ENCODE data around the gene SGCE.

SGCE gene

DNA sequence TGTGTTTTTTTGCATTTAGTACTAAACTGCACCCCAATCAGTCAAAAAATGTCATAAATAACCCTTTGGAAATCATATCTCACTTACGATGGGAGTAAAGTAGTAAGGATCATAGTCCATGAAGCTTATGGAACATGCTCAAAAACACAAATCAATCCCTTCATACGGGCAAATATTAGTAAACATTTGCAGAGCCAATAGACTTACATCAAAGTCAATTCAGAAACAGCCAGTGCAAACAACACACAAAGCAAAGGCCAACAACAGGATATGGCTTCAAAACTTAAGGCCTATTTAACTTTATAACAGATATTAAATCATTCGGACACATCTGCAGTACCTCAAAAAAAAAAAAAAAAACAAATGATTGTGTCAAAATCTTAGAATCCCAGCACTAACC lies 32.1 kb downstream of the SGCE start:
- DNase-seq (ENCODE audit: insufficient read length, low spot score) (no peak), FAIRE-seq (no peak)
- no peak for TF ChIP-seq POLR2A (IDR thresholded peaks at IDR 0.05; ENCODE audit: low read depth, low read length)

DNA sequence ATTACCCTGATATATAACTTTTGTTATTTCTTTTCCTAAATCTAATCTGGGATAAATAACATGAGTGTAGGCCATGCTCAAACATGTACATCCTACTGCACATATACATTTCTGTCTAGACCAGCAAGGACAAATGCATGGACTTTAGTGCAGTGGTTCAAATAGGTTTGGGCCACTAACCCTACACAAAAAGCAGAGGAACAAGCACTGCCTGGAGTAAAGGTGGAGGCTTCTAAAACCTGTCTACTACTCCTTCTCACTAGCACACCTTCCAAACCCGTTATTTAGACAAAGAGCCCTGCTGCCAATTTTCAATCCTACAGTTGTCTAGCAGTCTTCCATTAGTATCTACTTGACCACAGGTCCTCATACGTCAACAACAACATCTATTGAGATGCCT lies 34.8 kb downstream of the SGCE start:
- no peak for FAIRE-seq
- DNase-seq (ENCODE audit: insufficient read length, low spot score) = no peak
- TF ChIP-seq POLR2A (IDR thresholded peaks at IDR 0.05; ENCODE audit: low read depth, low read length) = no peak

DNA sequence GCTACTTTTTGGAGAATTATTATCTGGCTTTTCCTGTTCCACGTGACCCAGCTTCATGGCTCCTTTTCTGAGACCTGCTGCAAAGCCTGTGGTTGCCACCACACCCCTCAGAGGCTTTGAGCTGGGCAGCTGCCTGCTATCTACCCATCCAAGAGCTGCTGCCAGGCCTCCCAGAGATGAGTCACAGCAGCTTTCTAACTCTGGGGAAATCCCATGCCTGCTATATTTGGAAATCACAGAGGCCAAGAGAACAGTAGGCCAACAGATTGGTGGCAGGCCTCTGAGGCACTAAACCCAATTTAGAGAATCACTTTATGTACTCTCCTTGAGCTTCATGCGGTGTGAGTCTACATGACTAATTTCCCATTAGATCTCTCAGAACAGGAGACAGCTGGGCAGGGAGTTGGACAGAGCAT lies 35.2 kb downstream of the SGCE start:
- TF ChIP-seq POLR2A (IDR thresholded peaks at IDR 0.05; ENCODE audit: low read depth, low read length) = no peak
- FAIRE-seq (peak; percentile 100), DNase-seq (ENCODE audit: insufficient read length, low spot score) (peak; percentile 70)

DNA sequence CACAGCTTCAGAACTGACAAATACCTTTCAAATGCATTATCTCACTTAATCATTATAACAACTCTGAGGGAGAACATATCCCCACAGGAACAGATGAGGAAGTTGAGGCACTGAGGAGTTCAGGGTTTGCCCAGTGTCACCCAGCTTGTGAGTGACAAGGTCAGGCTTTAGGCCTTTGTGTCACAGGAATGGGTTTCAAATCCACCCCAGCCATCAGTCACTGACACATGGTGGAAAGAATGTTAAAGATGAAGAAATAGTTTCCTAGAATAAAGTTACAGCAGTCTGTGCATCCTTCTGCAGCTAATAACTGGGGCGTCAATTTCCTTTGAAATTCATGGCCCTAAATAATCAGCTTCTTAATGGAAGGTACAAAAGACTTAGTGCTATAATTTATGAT lies 37.8 kb downstream of the SGCE start:
- DNase-seq (ENCODE audit: insufficient read length, low spot score) (no peak), FAIRE-seq (no peak)
- no peak for TF ChIP-seq POLR2A (IDR thresholded peaks at IDR 0.05; ENCODE audit: low read depth, low read length)

DNA sequence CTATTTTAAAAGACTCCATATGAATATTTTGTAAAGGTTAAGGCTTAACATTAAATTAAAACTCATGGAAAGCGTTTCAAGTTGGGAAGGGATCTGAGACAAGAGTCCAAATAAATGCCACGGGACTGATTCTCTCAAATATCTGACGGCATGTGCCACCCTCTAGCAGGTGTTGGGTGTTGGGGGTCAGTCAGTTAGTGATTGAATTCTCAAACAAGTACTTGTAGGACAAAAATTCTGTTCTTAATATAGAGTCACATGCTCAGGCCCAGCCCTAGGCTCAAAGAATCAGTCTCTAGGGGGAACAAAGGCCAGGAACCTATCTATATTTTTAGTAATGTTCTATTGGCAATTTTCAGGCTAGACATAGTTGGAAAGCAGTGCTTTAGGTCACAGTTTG lies 39.1 kb downstream of the SGCE start:
- FAIRE-seq (no peak), DNase-seq (ENCODE audit: insufficient read length, low spot score) (no peak)
- no peak for TF ChIP-seq POLR2A (IDR thresholded peaks at IDR 0.05; ENCODE audit: low read depth, low read length)

DNA sequence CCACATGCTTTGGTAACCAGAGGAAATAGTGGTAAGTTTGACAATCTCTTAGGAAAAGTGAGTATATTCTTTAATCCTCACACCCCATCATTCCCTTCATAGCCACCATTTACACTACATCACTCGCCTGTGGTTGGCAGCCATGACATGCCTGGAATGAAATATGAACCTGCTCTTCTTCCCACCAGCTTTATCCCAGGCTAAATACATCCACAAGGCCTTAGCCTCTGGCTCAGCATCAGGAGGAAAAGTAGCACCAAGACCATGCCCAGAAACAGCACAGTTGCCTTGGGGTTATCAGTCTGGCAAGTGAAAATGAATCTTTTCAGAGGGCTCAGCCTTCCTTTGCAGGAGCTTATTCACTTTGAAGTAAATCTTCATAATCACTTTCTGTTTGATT lies 40.3 kb downstream of the SGCE start:
- DNase-seq (ENCODE audit: insufficient read length, low spot score) = no peak
- no peak for TF ChIP-seq POLR2A (IDR thresholded peaks at IDR 0.05; ENCODE audit: low read depth, low read length)
- no peak for FAIRE-seq

DNA sequence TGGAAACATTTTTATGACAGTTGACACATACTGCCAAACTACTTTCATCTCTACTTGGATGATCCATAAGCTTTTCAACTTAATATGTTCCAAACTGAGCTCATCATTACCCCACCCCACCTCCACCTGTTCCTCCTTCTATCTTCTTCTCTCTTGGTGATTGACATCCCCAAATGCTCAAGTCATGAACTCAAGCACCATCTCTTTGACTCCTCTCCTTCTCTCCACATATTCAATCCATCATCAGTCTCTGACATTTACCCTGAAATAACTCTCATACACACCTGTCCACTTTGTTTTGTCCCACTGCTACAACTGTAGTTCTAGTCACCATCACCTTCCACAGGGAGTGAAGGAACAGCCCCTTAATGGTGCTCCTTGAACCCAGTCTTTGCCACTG lies 43.3 kb downstream of the SGCE start:
- no peak for DNase-seq (ENCODE audit: insufficient read length, low spot score)
- no peak for FAIRE-seq
- TF ChIP-seq POLR2A (IDR thresholded peaks at IDR 0.05; ENCODE audit: low read depth, low read length) = no peak

DNA sequence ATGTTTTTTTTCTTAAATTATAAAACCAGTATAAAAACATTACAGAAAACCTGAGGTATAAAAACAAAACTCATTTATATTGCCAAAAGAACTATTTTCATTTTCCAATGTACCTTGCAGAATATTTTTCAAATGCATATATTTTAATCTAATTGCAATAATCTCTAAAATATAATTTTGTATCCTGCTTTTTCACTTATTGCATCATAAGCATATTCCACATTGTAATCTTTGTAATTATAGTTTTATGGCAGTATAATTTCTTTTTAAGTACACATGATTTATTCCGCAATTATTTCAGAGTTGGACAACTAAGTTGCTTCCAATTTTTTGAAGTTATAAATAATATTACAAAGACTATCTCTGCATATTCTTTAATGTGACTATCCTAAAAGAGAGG lies 43.7 kb downstream of the SGCE start:
- TF ChIP-seq POLR2A (IDR thresholded peaks at IDR 0.05; ENCODE audit: low read depth, low read length) = no peak
- no peak for FAIRE-seq
- no peak for DNase-seq (ENCODE audit: insufficient read length, low spot score)

DNA sequence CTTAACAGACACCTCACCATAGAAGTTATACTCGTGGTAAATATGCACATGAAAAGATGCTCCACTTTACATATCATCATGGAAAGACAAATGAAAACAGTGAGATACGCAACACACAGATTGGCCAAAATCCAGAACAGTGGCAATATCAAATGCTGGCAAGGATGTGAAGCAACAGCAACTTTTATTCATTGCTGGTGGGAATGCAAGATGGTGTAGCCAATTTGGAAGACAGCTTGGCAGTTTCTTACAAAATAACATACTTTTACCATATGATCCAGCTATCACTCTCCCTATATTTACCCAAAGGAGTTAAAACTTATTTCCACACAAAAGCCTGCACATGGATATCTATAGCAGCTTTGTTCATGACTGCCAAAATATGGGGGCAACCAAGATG lies 46.4 kb downstream of the SGCE start:
- FAIRE-seq = no peak
- DNase-seq (ENCODE audit: insufficient read length, low spot score) = no peak
- no peak for TF ChIP-seq POLR2A (IDR thresholded peaks at IDR 0.05; ENCODE audit: low read depth, low read length)

DNA sequence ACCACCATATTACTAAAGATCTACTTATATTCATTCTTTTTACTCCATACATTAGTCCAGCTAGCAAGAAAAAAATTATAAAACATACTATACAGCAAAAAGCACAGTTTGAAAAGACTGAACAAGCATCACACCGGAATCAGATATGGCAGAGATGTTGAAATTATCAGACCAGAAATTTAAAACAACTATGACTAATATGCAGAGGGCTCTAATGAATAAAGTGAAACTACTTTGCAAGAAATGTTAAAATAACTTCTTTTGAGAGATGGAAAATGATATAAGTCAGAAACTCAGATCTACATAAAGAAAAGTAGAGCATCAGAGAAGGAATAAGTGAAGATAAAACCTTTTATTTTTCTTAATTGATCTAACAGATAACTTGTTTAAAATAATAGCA lies 50.9 kb downstream of the SGCE start:
- no peak for FAIRE-seq
- DNase-seq (ENCODE audit: insufficient read length, low spot score) = no peak
- no peak for TF ChIP-seq POLR2A (IDR thresholded peaks at IDR 0.05; ENCODE audit: low read depth, low read length)

DNA sequence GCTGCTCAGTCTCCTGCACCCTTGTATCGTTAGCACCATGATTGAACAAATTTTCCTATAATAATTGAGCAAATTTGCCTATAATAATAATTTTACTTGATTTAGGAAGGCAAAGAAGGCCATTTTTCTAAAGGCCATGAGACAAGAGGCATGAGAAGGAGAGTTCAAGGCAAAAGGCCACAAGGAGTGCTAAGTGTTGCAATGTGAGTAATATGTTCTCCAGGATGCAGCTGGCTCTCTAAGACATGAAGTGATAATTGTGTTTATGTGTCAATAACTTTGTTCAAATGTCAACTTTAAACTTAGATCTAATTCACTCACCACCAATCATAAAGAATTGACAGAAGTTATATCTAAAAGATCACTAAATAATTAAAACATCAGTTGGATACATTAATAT lies 53.8 kb downstream of the SGCE start:
- DNase-seq (ENCODE audit: insufficient read length, low spot score) = no peak
- FAIRE-seq = no peak
- no peak for TF ChIP-seq POLR2A (IDR thresholded peaks at IDR 0.05; ENCODE audit: low read depth, low read length)

DNA sequence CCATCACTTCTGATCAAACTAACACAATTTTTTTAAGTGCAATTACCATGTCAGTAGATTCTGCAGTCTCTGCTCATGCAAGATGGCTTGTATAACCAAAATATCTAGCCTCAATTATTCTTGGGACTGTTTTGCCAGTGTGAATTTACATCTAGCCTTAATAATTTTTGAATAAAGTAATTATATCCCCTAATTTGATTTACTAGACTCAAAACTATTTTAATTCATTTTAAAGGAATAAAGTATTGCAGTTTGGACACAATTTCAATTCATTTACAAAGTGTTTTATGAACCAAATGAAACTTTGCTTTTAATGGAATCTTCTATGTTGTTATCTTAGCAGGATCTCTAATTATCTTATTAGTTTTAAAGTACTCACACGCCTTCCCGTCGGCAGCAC lies 55.7 kb downstream of the SGCE start:
- no peak for TF ChIP-seq POLR2A (IDR thresholded peaks at IDR 0.05; ENCODE audit: low read depth, low read length)
- DNase-seq (ENCODE audit: insufficient read length, low spot score) (no peak), FAIRE-seq (no peak)

DNA sequence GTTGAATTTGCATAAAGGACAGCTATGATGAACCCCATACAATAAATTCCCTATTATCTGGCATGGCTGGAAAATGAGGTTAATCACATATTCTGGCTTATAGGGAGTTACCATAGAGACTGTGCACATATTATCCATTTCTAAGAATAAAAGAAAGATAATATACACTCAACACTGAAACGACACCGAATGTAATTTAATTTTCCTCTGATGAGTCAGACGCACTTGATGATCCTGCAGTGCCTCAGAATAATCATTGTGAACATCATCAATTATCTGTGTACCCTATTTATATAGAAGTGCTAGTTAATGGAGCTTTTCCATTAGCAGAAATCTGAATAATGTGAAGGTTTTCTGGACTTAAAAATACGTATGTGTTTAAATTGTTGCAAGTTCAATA lies 60.2 kb downstream of the SGCE start:
- TF ChIP-seq POLR2A (IDR thresholded peaks at IDR 0.05; ENCODE audit: low read depth, low read length) = no peak
- FAIRE-seq = no peak
- DNase-seq (ENCODE audit: insufficient read length, low spot score) = no peak

DNA sequence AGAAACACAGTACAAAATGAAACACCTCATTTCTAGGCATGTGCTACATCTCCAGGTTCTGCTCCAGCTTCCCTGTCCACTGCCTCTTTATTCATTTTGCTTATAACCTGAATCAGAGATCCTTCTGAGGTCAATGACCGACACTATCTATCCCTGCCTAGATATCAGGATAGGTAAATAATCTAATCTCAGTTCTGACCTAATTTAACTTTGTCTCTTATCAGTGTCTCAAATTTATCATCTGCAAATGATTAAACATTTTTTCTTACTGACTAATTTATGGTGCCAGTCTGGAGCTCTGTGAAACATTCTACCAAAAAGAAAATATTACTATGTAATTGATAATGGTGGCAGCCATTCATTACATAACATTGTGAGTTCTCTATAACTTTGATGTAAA lies 61.1 kb downstream of the SGCE start:
- DNase-seq (ENCODE audit: insufficient read length, low spot score) (no peak), FAIRE-seq (no peak)
- no peak for TF ChIP-seq POLR2A (IDR thresholded peaks at IDR 0.05; ENCODE audit: low read depth, low read length)

DNA sequence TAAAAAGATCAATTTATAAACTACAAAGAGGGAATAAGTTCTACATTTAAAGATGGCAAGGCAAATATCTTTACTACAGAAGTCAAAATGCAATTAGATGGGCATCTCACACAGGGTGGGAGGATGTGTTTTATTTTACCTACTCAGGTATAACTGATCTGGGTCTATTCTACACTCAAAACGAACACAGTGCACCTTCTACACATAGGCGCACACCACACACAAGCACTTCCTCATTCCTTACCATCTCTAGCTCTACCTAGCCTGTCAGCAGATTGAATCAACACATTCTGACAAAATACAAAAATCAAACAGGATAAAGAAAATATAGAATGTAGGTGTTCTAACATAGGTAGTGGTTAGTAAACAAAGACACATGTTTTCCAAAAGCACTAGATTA lies 64.8 kb downstream of the SGCE start:
- FAIRE-seq = no peak
- no peak for DNase-seq (ENCODE audit: insufficient read length, low spot score)
- TF ChIP-seq POLR2A (IDR thresholded peaks at IDR 0.05; ENCODE audit: low read depth, low read length) = no peak

DNA sequence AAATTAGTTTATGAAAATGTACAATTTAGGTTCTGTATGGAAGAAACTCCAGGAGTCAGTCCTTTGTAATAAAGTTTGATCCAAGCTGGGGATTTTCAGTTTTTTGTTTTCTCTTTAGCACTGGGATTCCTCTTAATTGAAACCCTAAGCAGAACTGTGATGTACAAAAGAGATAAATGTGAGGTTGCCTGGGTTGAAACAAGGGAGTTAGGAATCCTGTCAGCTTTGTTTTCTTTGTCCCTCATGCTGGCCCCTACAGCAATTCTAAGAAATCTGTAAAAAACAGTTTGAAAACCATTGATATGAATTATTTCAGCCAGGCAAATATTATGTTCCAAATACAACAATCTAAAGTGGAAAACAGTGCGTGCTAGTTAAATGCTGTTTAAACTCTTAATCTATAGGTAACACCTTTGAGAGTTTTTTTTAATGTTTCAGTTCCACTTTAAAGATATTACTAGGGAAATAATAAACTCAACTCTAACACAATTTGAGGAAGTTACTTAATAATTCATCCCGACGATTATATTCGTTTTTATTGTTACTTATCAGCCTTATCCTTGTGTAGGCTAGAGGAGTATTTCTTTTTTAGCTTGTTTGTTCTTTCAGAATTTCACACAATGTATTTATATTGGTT lies 65.3 kb downstream of the SGCE start:
- DNase-seq (ENCODE audit: insufficient read length, low spot score) (no peak), FAIRE-seq (no peak)
- TF ChIP-seq POLR2A (IDR thresholded peaks at IDR 0.05; ENCODE audit: low read depth, low read length) = no peak
